Central memory CD4-positive, alpha-beta T cell (primary cell): Measurements from ENCODE around the gene OR2A42.
"Not testable (repeated sequence)": the region's sequence is repeated elsewhere in the genome, so short reads cannot be mapped to it uniquely, and the experiment has no call there.

Experiments
- DNase-seq: peaks from one replicate; pipeline ENCODE4 v3.0.0; 2022

OR2A42 gene

DNA sequence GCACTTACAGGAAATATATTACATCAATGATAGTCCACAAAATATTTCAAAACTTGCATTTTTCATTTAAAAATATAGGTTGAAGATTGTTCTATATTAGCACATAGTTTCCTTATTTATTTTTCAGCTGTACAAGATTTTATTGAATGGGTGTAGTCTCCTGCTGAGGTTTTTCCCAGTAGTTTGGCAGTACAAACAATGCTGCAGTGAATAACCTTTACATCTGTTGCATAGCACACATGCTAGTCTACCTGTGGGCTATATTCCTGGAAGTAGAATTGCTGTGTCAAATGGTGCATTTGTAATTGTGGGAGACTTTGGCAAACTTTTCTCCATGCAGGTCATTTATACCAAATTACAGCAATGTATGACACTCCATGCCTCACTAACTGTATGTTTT, 18.9 kb downstream of the OR2A42 start:
- not testable (repeated sequence) for DNase-seq

DNA sequence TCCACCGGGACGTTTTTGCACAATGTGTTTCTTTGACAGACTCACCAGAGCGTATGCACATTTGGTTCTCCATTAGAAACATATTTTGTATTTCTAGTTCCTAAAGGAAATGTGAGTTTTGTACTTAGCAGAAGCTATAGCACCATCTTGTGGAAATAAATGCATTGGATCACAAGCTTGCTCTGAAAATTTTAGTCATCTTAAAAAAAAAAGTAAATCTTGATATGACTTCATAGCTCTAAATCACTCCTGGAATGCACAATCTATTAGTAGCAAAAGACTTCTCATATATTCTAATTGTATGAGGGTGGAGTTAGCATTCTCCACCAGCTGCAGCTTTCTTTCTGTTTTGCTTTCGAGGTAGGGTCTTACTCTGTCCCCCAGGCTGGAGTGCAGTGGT, 20.3 kb downstream of the OR2A42 start:
- DNase-seq = not testable (repeated sequence)

DNA sequence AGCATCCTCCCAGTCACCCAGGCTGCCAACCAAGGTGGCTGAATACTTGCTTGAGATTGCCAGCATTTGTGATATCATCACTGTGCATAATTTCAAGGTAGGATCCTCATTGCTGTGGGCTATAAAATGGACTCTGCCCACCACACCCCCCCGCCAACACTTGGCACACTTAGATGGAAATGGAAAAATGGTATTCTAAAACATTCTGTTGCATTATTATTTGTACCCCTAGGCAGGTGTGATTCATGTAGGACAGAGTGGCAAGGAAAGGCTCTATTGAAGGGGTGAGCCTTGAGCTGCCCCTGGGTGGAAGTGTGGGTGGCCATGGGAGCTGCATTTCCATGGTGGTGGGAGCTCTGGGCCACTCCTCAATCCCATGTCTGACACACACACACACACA, 20.8 kb downstream of the OR2A42 start:
- DNase-seq = not testable (repeated sequence)

DNA sequence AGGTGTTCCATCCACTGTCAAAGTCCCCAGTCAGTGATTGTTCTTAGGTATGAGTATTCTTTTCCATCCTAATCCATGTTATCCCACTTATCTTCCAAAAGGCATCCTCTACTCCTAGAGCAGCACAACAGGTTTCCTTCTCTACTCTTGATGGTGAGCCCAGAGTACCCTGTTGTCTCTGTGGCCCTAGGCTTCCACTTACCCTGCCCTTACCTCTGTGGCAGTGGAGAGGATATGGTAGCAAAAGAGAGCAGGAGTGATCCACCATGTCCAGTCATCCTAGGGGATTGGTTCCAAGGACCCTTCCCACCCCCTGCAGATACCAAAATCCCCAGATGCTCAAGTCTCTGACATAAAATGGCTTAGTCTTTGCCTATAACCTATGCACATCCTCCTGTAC, 22.2 kb downstream of the OR2A42 start:
- not testable (repeated sequence) for DNase-seq

DNA sequence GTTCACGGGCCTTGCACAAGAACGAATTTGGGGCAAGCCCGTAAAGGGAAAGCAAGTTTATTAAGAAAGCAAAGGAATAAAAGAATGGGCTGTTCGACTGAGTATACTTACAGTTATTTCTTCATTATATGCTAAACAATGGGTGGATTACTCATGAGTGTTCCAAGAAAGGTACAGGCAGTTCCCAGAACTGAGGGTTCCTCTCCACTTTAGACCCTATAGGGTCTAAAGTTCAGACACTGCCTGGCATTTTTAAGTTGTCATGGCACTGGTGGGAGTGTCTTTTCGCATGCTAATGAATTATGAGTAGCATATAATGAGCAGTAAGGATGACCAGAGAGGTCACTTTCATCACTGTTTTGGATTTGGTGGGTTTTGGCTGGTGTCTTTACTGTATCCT, 34.1 kb downstream of the OR2A42 start:
- DNase-seq = not testable (repeated sequence)

DNA sequence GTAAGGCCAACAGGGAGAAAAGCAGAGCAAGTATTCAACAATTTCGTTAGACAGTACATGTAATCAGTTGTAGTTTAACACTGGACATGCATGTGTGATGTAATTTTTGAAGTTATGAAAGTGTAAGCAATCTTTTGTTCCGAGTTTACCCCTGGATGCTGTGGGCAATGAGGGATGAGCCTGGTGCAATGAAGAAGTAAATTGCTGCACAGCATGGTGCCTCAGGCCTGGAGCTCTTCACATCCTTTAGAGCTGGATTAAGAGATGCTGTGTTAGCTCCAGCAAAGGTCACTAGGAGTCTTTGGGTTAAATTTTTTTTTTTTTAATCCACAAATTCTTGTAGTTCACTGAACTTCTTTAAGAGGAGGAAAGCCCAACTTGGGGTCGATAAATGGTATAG, 36.3 kb downstream of the OR2A42 start:
- DNase-seq = not testable (repeated sequence)

DNA sequence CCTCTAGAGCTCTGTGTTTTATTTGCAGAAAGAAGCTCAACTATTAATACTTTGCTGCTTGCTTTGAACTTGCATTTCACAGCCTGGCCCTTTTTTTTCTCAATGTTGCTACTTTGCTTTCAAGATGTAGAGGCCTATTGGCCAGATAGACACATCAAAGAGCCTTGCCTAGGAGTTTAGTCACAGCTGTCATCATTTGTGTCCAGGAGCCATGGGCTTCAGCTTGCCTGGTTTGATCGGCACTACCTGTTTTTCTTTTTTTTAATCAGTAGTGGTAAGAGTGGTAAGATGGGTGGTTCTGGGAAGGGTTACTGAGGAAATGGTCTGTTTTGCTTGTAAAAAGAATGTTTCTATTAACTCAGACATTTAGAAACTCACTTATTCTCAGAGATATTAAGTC, 37.4 kb downstream of the OR2A42 start:
- not testable (repeated sequence) for DNase-seq

DNA sequence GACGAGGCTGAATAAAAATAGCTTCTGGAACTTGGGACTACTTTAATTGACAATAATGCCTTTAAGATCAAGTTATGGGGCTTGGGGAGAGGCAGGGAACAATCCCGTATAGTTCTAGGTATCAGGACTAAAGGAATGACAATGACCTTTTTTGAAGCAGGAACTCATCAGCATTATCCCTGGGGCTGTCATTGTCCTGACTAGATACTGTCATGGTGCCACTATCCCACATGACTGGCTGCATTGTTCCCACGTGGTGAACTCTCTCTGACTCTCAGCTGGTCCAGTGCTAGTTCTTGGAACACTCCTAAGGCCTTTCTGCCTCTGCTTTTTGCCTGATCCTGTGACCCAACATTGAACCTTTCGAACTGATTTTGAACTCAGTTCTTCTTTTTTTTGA, 40.5 kb downstream of the OR2A42 start:
- DNase-seq = not testable (repeated sequence)

DNA sequence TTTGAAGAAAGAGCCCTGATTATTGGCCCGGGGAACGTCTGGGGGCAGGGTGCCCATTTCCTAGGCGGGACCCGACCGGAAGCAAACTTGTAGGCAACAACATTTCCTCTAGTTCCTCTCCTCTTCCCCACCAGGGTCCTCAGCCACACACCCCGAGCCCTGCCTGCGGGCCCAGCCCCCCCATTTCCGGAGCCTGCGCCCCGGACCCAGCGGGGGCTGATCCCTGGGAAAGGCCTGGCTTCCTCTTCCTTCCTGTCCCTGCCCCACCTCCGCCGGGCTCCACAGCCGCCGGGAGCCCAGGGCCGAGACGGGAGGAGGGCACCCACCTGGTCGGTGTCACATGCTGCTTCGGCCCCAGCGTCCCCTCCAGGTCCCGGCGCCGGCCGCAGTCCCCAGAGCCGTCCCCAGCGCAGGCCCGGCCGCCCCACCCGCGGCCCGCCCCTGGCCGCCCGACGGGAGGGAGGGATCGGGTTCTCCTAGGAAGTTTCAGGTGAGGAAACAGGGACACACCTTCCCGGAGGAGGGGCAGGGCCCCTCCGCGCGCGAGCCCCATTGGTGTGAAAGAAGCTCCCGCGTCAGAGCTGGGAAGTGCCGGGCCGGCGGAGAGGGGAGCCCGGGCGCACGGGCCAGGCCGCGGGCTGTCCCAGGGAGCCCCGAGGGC, 44.1 kb downstream of the OR2A42 start, which contains the start of gene ARHGEF35:
Gene ARHGEF35 (minus strand): TSS at position 622 of the 661 bp plus-strand sequence. CDS start 7,450 bp downstream, outside the sequence.
- DNase-seq = peak; percentile 11

DNA sequence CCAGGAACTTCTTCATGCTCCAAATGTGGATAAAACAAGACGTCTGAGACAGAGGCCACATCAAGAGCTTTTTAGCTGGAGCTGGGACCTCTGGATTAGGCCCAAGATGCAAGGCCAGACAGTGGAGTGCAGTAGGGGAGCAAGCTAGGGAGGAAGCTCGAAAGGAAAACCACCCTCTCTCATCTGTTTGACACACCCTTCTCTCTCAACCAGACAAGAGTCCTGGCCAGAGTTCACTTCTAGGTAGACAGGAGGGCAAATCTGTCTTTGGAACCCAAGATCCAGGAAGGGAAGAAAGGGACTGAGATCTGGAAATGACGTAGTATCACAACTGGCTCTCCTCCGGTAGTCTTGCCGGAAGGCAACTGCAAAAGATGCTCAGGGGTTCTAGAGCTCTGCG, 45.0 kb downstream of the OR2A42 start:
- DNase-seq = not testable (repeated sequence)

DNA sequence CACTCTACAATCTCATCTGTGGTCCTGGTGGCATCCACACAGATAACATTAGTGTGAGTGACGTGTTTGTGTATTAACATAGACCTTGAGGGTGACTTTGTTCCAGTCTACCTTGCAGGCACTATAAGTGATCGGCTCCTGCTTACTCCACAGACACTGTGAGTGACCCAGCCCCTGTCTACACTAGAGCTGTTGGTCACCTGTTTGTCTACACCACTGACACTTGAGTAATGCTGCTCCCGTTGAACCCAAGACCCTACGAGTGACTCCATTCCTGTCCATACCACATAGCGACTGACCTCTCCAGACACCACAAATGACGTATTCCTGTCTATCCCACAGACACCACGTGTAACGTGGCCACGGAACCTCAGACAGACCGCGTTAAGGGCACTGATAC, 45.6 kb downstream of the OR2A42 start:
- DNase-seq = not testable (repeated sequence)

DNA sequence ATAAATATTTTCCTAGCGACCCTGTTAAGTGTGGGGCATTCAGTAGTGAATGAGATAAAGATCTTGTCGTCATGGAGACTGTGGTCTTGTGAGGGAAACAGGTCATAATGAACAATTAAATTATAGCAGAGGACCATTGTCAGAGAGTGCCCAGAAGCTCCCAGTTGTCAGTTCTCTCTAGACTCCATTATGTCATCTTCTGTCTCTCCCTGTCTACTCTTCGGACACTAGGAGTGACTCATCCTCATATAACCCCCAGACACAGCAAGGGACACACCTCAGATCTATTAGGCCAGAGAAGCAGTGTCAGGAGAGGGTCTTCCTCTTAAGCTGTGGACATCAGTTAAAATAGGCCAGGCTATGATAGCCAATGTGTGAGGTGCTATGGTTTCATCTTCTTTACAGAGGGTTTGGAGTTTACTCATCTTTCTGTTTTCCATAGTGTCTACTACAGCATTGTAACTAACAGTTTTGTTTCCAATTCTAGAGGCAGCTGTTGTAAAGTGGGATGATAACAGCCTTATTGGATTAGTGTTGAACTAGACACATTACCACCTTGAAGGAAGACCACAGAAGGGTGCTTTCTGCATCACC, 50.7 kb downstream of the OR2A42 start:
- not testable (repeated sequence) for DNase-seq

DNA sequence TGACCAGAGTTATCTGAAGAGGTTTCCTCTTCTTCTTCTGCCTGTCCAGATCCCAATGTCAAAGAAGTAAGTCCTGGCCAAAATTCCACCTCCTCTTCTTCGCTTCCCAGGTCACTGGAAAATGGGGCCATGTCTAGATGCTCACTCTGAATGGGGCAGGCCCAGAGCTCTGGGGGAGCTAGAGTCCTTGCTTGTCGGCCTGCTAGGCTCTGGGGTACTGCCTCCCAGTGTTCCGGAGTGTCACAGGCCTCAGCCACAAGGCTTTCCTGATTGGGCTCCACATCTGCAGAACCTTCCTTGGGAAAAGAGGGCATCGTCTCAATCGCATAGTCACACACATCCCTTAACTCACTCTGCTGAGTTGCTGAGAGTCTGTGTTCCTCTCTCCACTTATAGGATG, 51.6 kb downstream of the OR2A42 start:
- not testable (repeated sequence) for DNase-seq

DNA sequence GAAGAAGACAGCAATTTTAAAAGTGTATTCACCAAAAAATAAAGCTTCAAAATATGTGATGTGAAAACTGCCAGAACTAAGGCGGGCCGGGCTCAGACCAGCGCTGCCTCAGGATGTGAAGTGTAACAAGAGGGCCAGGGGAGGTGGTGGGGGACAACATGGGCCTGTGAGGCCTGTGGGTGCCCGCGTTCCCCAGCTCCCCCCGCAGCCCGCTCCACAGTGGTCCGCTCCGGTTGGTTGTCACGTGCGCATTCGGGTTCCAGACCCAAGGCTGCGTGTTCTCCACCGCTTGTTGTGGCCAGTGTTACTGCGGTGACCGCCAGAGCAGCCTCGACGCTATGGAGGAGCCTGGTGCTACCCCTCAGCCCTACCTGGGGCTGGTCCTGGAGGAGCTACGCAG, 56.2 kb downstream of the OR2A42 start, which contains the start of gene CTAGE4:
Gene CTAGE4 (plus strand): TSS at position 301 of the 400 bp plus-strand sequence. CDS start 38 bp downstream, at position 339.
- DNase-seq = not testable (repeated sequence)

DNA sequence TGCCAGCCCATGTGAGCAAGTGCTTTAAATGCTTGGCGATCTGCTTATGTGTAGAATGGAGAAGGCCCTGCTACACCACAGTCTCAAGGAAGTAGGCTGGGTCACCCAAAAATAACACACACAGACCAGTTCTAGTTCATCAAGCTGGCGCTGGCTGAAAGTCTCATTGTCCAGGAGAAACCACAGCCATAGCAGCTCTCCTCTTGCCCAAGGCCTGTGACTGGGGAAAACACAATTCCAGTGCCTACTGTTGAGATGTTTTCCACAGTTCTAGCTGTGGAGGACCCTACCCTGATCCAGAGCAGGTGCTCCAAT, 60.3 kb downstream of the OR2A42 start:
- not testable (repeated sequence) for DNase-seq

DNA sequence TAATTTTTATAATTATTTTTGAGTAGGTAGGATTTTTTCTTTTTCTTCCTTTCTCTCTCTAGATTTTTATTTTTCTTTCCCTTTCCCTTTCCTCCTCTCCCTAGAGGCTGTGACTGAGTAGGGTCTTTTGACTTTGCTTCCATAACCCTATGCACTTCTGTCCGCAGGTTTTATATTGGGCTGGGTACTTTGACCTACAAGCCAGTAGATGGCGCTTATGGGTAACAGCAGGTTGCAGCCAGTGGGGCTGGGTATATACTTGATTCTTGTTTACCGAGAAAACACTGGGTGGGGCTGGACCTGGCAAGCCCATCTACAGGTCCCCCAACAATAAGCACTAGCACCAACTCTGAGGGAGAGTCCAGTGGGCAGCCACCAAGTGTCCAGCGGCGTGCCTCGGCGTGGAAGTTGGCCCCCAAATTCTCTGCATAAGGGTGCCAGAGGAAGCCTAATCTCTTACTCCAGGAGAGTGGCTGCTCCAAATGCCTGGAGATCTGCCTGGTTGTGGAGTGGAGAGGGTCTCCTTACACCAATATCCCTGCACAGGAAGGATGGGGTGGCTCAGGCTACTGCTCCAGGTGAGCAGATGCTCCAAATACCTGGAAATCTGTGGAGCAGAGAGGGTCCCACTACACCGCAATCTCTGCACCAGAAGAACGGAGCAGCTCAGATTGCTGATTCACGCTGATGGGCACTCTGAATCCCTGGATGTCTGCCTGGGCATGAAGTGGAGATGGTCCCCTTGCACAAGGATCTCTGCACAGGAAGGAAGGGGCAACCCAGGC, 60.8 kb downstream of the OR2A42 start:
- peak; percentile 43 for DNase-seq
